Psoas muscle (tissue), 8 donors: ENCODE results near the gene MCTP1. TPM values are rescaled to one million over a fixed set of nuclear protein-coding genes. Genes with fewer than 3 reads are reported as not detected.

Experiments used
- ATAC-seq, 4 donors: fragments of 200-7000 bp; cut with Tn5 transposase; one replicate each; pipeline ENCODE4 v1.9.1; 2020; ENCODE audit warnings: moderate library complexity in 3 of 4, mild to moderate bottlenecking in 2 of 4
- DNase-seq, 2 donors: peaks; one replicate each; pipeline ENCODE4 v3.0.0-alpha.2; 2020
- H3K27ac ChIP-seq: fragments of 200-600 bp; one replicate; pipeline ENCODE4 v1.8.0; 2022
- H3K27me3 ChIP-seq, 3 donors: fragments of 200-600 bp in 1 of 3; one replicate each; pipeline versions ENCODE4 v1.6.1 to v1.8.0; 2013 to 2022; ENCODE audit warnings: low read length in 2 of 3, mild to moderate bottlenecking in 2 of 3, moderate library complexity in 1 of 3; ENCODE audit not compliant: insufficient read depth in 3 of 3
- H3K36me3 ChIP-seq, 2 donors: fragments of 200-600 bp in 1 of 2; one replicate each; pipeline versions ENCODE4 v1.6.1 to v1.8.0; 2013 to 2022; ENCODE audit warnings: low read depth in 1 of 2, mild to moderate bottlenecking in 1 of 2, moderate library complexity in 1 of 2; ENCODE audit not compliant: insufficient read depth in 1 of 2
- H3K4me1 ChIP-seq: fragments of 200-600 bp; one replicate; pipeline ENCODE4 v1.8.0; 2022
- H3K4me3 ChIP-seq: fragments of 200-600 bp; one replicate; pipeline ENCODE4 v1.8.0; 2022; ENCODE audit warnings: mild to moderate bottlenecking
- H3K9me3 ChIP-seq: fragments of 200-600 bp; one replicate; pipeline ENCODE4 v1.8.0; 2022
- CTCF ChIP-seq: fragments of 200-600 bp; IDR thresholded peaks from one replicate; pipeline ENCODE4 v1.8.0; 2022; ENCODE audit warnings: antibody characterized with exemption
- WGBS, 3 donors: extraction: QIAGEN DNeasy Blood & Tissue Kit; methylation state at CpG; one replicate each; pipeline versions ENCODE4 v1.1.6 to v1.1.7; 2013; 5-methylcytosine and 5-hydroxymethylcytosine counted together
- intact Hi-C, 2 donors: fragments of 100-400 bp; cut with DNase I; formaldehyde crosslinking; loops; one replicate each; pipeline versions ENCODE4 v1.11.0 to v1.14.2; 2022
- polyA plus RNA-seq, 3 donors: library from polyadenylated mRNA; stranded (reverse); fragments of 200-250 nt; gene quantifications; one replicate each; pipeline ENCODE4 v1.2.3, GENCODE V29; 2013
- total RNA-seq, 4 donors: library from RNA; stranded (reverse); fragmentation: NEBNext Ultra II Directional in 2 of 4; extraction: Animal tissue kit (Norgen Biotek cat#: 25700) in 2 of 4; gene quantifications; one replicate each; pipeline versions ENCODE4 v1.2.1 to v1.2.4, GENCODE V29; 2021 to 2023
- donor health status: healthy with polysubstance abuse.
- donor health status: DM: no; HTN: no; CAD: no; lungs with moderate emphysema.
- donor health status: Bipolar disorder and iron deficiency.
- donor health status: healthy.
- donor health status: DM: yes; HTN: yes; CAD: no.
- donor health status: DM: no; HTN: no; CAD: no.
- donor health status: DM: no; HTN: no; CAD: no.
- donor health status: DM: yes; HTN: yes; CAD: no.

The MCTP1 gene
- total and polyA plus RNA-seq, 7 donors = 1.4 to 8.8 (median 3.5) TPM

DNA sequence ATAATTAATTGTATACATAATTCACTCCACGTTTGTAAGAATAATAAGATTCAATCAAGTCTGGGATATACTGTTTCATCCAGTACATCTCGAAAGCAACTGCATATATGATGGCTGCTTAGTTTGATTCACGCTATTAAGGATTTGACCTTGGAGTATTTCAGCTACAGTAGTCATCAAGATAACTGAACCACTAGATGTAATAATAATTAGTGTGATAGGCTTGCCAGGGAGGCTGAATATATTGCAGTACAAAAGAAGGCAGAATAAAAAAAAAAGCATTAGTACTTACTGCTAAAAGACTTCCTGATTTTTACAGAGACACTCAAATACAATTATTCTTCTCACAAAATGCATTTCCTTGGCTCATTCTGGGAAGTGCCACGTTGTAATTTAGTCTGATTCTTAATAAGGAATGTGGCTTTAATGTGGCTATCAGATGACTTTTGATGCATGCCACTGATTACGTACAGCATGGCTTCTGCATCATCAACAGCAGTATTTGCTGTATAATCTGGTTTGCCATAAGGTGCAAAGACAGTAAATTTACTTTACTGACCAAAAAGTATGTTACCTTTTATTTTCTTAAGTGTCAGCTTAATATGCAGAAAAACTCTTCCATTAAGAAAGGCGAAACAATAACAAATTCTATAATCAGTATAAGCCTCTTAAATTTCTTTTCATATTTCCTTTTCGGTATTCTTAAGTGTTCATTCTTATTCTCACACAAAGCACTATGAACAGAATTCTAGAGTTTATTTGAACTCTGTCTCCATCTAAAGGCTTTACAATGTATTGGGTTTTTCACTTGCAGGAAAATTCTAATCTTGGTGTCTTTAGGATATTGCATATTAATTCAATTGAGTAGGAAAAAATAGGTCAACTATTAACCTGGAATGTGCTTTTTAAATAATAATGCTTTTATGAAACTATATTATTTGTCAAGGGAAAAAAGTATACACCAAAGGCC is 500.1 kb downstream of the MCTP1 start:
- 53 to 57% (median 53%) methylated on average over 7 of the region's 7 CpGs for WGBS, 3 donors
- intact Hi-C loops = no loop called here
- DNase-seq (no peak), ATAC-seq (no peak)
- Histone ChIP-seq H3K27ac (no peak overlapping the region), H3K4me1 (no peaks in the 10 kb centered on the region), H3K36me3 (no peaks in the 10 kb centered on the region), H3K27me3 (no peaks in the 10 kb centered on the region), H3K4me3 (no peak overlapping the region), H3K9me3 (no peaks in the 10 kb centered on the region)
- no peak for TF ChIP-seq CTCF

GRCh38 chr5:94782383-94782782 is 502.5 kb downstream of the MCTP1 start:
- intact Hi-C loops = no loop called here
- Histone ChIP-seq H3K9me3 (no peaks in the 10 kb centered on the region), H3K27me3 (no peaks in the 10 kb centered on the region), H3K27ac (no peak overlapping the region), H3K4me1 (no peaks in the 10 kb centered on the region), H3K36me3 (no peaks in the 10 kb centered on the region), H3K4me3 (no peak overlapping the region)
- ATAC-seq = no peak
- TF ChIP-seq CTCF = no peak
- WGBS, 3 donors = 42 to 53% (median 46%) methylated on average over 3 of the region's 3 CpGs
- no peak for DNase-seq

DNA sequence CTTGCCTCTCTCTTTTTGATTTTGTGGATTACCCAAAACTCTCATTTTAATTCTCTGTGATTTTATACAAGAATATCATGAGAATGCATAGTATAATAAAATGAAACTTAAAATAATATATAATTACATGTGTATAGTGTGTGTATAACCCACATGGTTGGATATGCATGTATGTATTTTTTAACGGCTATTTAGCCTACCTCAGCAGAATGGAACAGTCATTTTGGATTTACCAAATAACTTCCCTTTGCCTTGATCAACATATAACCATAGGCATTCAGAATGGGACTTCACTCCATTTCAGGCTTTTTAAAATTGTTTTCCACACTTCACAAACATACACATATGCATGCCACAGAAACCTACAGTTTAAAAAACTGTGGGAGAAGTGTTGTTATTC is 505.2 kb downstream of the MCTP1 start:
- H3K4me1 ChIP-seq = no peaks in the 10 kb centered on the region
- DNase-seq = no peak
- no peak overlapping the region for H3K27ac ChIP-seq
- no peaks in the 10 kb centered on the region for H3K9me3 ChIP-seq
- TF ChIP-seq CTCF = no peak
- no peaks in the 10 kb centered on the region for H3K36me3 ChIP-seq
- no peaks in the 10 kb centered on the region for H3K27me3 ChIP-seq
- intact Hi-C loops = no loop called here
- ATAC-seq = no peak
- H3K4me3 ChIP-seq = no peak overlapping the region
- WGBS, 3 donors = 84 to 91% (median 88%) methylated on average over 1 of the region's 1 CpG

DNA sequence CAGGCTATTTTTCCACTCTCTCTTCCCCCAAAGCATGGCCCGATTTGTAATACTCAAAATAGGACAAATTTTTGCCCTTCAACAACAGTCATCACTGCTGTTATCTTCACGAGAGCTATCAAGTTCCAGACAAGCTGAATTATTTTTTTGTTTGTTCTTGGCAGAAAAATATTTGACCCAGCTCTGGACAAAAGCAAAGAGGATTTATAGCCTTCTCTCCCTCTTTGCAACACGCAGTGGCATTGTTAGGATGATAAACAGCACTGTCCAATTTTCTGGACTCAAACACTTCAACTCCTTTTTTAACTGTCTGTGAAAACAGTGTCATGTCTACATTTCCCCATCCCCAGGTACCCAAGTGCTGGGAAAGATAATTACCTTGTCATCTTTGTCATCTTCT is 506.2 kb downstream of the MCTP1 start:
- no peak overlapping the region for H3K27ac ChIP-seq
- H3K4me1 ChIP-seq = no peaks in the 10 kb centered on the region
- no peak for DNase-seq
- intact Hi-C loops = no loop called here
- TF ChIP-seq CTCF = no peak
- 24 to 36% (median 32%) methylated on average over 3 of the region's 3 CpGs for WGBS, 3 donors
- H3K36me3 ChIP-seq = no peaks in the 10 kb centered on the region
- no peaks in the 10 kb centered on the region for H3K9me3 ChIP-seq
- no peak overlapping the region for H3K4me3 ChIP-seq
- no peaks in the 10 kb centered on the region for H3K27me3 ChIP-seq
- no peak for ATAC-seq
